ENCODE measurements around the gene RIMS3. TPM values are rescaled to one million over a fixed set of nuclear protein-coding genes. Genes with fewer than 3 reads are reported as not detected.

Gene RIMS3
- total RNA-seq, 6 experiments from 2014 or later = 0.05 to 0.14 (median 0.09) TPM; not detected in 3

DNA sequence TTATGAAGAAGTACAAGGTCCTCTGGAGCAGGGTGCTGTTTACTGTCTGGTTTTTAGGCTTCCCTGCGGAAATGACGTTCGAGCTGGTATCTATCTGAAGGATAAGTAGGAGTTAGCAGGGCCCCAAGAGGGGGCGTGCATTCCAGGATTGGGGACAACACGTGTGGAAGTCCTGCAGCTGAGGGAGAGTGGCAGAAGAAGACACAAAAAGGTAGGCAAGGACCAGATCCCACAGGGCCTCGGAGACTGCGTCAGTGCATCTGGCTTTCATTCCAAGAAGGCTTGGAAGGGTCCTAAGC, 5.9 kb downstream of the RIMS3 start:
- H3K27me3 Mint-ChIP-seq (ENCODE audit: insufficient read depth) = peaks cover 32% of the 10 kb centered on the region
- no peak overlapping the region for H3K4me3 Mint-ChIP-seq
- no peaks in the 10 kb centered on the region for H3K9me3 Mint-ChIP-seq
- TF ChIP-seq, protein P1, sequence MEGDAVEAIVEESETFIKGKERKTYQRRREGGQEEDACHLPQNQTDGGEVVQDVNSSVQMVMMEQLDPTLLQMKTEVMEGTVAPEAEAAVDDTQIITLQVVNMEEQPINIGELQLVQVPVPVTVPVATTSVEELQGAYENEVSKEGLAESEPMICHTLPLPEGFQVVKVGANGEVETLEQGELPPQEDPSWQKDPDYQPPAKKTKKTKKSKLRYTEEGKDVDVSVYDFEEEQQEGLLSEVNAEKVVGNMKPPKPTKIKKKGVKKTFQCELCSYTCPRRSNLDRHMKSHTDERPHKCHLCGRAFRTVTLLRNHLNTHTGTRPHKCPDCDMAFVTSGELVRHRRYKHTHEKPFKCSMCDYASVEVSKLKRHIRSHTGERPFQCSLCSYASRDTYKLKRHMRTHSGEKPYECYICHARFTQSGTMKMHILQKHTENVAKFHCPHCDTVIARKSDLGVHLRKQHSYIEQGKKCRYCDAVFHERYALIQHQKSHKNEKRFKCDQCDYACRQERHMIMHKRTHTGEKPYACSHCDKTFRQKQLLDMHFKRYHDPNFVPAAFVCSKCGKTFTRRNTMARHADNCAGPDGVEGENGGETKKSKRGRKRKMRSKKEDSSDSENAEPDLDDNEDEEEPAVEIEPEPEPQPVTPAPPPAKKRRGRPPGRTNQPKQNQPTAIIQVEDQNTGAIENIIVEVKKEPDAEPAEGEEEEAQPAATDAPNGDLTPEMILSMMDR (IDR thresholded peaks at IDR 0.05) = no peak
- no peak for DNase-seq
- H3K36me3 Mint-ChIP-seq (ENCODE audit: low read depth) = no peaks in the 10 kb centered on the region
- H3K27ac Mint-ChIP-seq = no peak overlapping the region
- H3K4me1 Mint-ChIP-seq (ENCODE audit: low read depth) = no peaks in the 10 kb centered on the region

DNA sequence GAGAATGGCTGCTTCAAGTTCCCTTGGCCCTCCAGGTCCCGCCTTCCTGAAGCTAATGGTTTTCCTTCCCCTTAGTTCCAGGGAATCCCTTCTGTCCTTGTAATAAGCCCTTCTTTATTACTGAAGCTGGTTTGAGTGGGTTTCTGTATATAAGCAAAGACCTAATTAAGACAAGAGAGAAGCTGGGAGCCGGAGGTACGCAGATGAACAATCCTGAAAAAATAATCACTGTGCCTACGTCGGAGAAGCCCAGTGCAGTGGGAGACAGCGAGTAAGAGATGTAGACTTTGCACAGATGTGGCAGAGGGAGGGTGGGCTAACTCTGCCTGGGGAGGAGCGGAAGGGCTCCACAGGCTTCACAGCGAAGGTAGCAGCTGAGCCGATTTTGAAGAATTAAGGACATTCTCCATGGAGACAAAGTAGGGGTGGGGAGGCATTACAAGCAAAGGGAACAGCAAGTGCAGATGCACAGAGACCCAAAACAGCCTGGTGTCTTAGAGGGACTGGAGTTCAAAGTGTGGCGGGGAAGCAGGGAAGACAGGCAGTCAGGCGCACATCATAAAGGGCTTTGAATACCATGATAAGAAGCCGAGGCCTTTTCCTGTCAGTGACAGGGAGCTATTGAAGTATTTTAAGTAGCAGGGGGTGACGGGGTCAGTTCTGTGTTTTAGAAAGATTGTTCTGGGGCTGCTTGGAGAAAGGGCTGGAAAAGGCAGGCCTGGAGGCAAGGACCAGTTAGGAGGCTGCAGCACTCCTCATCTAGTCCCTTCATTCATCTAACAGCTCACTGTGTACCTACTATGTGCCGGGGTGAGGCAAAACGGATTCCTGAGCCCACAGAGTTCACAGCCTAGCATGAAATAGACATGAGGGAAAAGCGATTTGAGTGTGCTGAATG, 6.5 kb downstream of the RIMS3 start:
- no peaks in the 10 kb centered on the region for H3K9me3 Mint-ChIP-seq
- no peak overlapping the region for H3K27ac Mint-ChIP-seq
- H3K4me1 Mint-ChIP-seq (ENCODE audit: low read depth) = no peaks in the 10 kb centered on the region
- peaks cover 34% of the 10 kb centered on the region for H3K27me3 Mint-ChIP-seq (ENCODE audit: insufficient read depth)
- TF ChIP-seq, protein P1 (IDR thresholded peaks at IDR 0.05) = no peak
- H3K36me3 Mint-ChIP-seq (ENCODE audit: low read depth) = no peaks in the 10 kb centered on the region
- DNase-seq = no peak
- H3K4me3 Mint-ChIP-seq = no peak overlapping the region

DNA sequence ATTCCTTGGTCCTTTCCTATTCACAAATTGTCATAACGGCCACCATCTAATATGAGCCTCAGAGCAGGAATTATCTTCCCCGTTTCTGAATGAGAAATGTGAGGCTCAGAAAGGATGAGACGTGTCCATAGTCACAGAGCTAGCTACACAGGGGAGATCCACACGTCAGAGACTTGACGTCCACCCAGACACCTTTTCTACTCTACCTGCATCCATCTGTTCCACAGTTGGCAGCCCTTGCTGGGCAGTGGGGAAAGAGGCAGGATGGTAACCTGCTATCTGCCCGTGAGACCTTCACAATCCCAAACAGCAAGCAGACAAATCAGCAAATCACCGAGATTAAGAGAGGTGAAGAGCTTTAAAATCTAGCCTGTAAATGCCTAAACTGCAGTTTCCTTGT, 8.4 kb downstream of the RIMS3 start:
- no peaks in the 10 kb centered on the region for H3K36me3 Mint-ChIP-seq (ENCODE audit: low read depth)
- no peak for DNase-seq
- H3K4me3 Mint-ChIP-seq = no peak overlapping the region
- H3K4me1 Mint-ChIP-seq (ENCODE audit: low read depth) = no peaks in the 10 kb centered on the region
- no peak overlapping the region for H3K27ac Mint-ChIP-seq
- peaks cover 30% of the 10 kb centered on the region for H3K27me3 Mint-ChIP-seq (ENCODE audit: insufficient read depth)
- no peaks in the 10 kb centered on the region for H3K9me3 Mint-ChIP-seq
- TF ChIP-seq, protein P1 (IDR thresholded peaks at IDR 0.05) = no peak

DNA sequence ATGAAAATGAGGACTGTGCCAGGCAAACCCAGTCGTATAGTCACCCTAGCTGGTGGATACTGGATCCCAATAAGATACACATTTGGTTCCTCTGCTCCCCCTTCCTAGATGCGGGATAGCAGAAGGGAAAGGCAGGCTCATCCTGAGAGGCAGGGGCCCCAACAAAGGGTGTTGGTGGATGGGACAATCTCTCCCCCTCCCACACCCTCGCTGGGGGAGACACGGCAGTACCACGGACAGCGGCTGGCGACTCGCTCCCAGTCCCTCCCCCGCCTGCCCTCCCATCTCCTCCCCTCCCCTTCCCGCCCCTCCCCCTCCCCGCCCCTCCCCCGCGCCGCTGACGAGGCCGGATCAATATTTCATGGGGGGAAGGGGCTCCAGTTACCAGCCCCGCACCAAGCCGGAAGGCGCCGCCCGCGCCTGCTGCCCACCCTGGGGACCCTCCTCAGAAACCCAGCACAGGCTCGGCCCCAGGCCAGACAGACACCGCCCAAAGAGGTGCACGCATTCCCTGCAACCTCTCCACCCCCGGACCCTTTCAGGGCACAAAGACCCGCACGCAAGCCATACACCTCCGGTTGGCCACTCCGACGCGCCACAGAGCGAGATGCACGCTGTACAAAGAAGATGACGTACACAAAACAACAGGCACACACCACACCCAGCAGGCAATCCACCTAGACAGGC, 11.5 kb downstream of the RIMS3 start:
- Mint-ChIP-seq H3K4me3 (no peak overlapping the region), H3K36me3 (ENCODE audit: low read depth) (no peaks in the 10 kb centered on the region), H3K4me1 (ENCODE audit: low read depth) (no peaks in the 10 kb centered on the region), H3K9me3 (no peaks in the 10 kb centered on the region), H3K27me3 (ENCODE audit: insufficient read depth) (peaks cover 30% of the 10 kb centered on the region), H3K27ac (no peak overlapping the region)
- no peak for DNase-seq
- TF ChIP-seq, protein P1 (IDR thresholded peaks at IDR 0.05) = no peak

DNA sequence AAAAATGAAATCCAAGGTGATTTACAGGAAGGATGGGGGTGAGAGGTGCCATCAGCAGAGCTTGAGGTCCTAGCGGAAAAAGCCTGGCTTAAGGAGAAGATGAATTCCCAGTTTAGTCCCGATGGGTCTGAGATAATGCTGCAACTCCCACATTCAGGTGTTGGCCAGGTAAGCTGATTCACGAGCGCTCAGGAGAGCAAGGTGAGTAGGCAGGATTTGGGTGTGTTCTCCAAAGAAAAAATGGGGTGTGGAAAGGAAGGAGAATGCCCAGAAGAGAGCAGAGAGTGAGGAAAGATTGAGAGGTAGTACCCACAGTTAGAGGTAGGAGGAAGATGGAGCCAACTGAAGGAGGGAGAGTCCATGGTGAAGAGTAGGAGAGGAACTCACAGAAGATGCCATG, 12.5 kb downstream of the RIMS3 start:
- Mint-ChIP-seq H3K27me3 (ENCODE audit: insufficient read depth) (peaks cover 29% of the 10 kb centered on the region), H3K36me3 (ENCODE audit: low read depth) (no peaks in the 10 kb centered on the region), H3K27ac (no peak overlapping the region), H3K9me3 (no peaks in the 10 kb centered on the region), H3K4me1 (ENCODE audit: low read depth) (no peaks in the 10 kb centered on the region), H3K4me3 (no peak overlapping the region)
- DNase-seq = no peak
- TF ChIP-seq, protein P1 (IDR thresholded peaks at IDR 0.05) = no peak
